Neuronal stem cell (in vitro differentiated cells): Measurements from ENCODE around the gene DNLZ.

ENCODE experiments used
- DNase-seq: peaks from one replicate; pipeline ENCODE4 v3.0.0-alpha.2; 2013; ENCODE audit warnings: low spot score
- H2AFZ ChIP-seq: one replicate; pipeline ENCODE4 v1.6.1; 2013; ENCODE audit warnings: mild to moderate bottlenecking, low read length, inconsistent platforms
- H2AK5ac ChIP-seq: 2 replicates; pipeline ENCODE4 v1.6.1; 2013; ENCODE audit warnings: low read depth, mild to moderate bottlenecking, inconsistent platforms, low read length, moderate library complexity, mixed read lengths
- H2BK120ac ChIP-seq: 2 replicates; pipeline ENCODE4 v1.6.1; 2013; ENCODE audit warnings: low read depth, mild to moderate bottlenecking, inconsistent platforms, low read length, moderate library complexity, mixed read lengths
- H2BK12ac ChIP-seq: one replicate; pipeline ENCODE4 v1.6.1; 2013; ENCODE audit warnings: low read length, inconsistent platforms
- H2BK15ac ChIP-seq: 2 replicates; pipeline ENCODE4 v1.6.1; 2013; ENCODE audit warnings: mild to moderate bottlenecking, low read length, inconsistent platforms, mixed read lengths
- H2BK5ac ChIP-seq: one replicate; pipeline ENCODE4 v1.6.1; 2013; ENCODE audit warnings: inconsistent platforms, mild to moderate bottlenecking, low read length, moderate library complexity
- H3K14ac ChIP-seq: one replicate; pipeline ENCODE4 v1.6.1; 2013; ENCODE audit warnings: low read length, inconsistent platforms
- H3K18ac ChIP-seq: 2 replicates; pipeline ENCODE4 v1.6.1; 2013; ENCODE audit warnings: low read length, inconsistent platforms
- H3K23ac ChIP-seq: 2 replicates; pipeline ENCODE4 v1.6.1; 2013; ENCODE audit warnings: low read depth, mild to moderate bottlenecking, mixed read lengths, low read length, inconsistent platforms; ENCODE audit not compliant: poor library complexity
- H3K27ac ChIP-seq: replicated peaks from 3 replicates; pipeline ENCODE4 v1.5.1; 2013; ENCODE audit warnings: low read length, inconsistent platforms
- H3K27me3 ChIP-seq, 3 experiments: 2 replicates each; pipeline ENCODE4 v1.6.1; 2013; ENCODE audit warnings: low read length in 3 of 3, mild to moderate bottlenecking in 2 of 3, inconsistent platforms in 1 of 3, low read depth in 1 of 3, mixed read lengths in 1 of 3, moderate library complexity in 1 of 3; ENCODE audit not compliant: control insufficient read depth in 3 of 3, insufficient read depth in 3 of 3
- H3K36me3 ChIP-seq, 2 donors: replicated peaks in 1 of 2; 2 replicates each; pipeline ENCODE4 v1.6.1; 2013; ENCODE audit warnings: low read length in 2 of 2; ENCODE audit not compliant: control insufficient read depth in 2 of 2, insufficient read depth in 2 of 2
- H3K4ac ChIP-seq: 2 replicates; pipeline ENCODE4 v1.6.1; 2013; ENCODE audit warnings: inconsistent platforms, mild to moderate bottlenecking, low read length, moderate library complexity
- H3K4me1 ChIP-seq, 2 donors: 1 replicate in 1 of 2; 2 replicates in 1 of 2; pipeline ENCODE4 v1.6.1; 2013; ENCODE audit warnings: low read length in 2 of 2, low read depth in 1 of 2; ENCODE audit not compliant: control insufficient read depth in 2 of 2, insufficient read depth in 1 of 2
- H3K4me2 ChIP-seq: one replicate; pipeline ENCODE4 v1.6.1; 2013; ENCODE audit warnings: mild to moderate bottlenecking, low read length, inconsistent platforms; ENCODE audit not compliant: insufficient read depth, poor library complexity, severe bottlenecking
- H3K4me3 ChIP-seq, 2 donors: 2 replicates each; pipeline ENCODE4 v1.5.1; 2013; ENCODE audit warnings: low read length in 2 of 2, mild to moderate bottlenecking in 2 of 2, inconsistent platforms in 1 of 2, moderate library complexity in 1 of 2
- H3K79me1 ChIP-seq: one replicate; pipeline ENCODE4 v1.6.1; 2013; ENCODE audit warnings: low read depth, mild to moderate bottlenecking, inconsistent platforms, low read length, moderate library complexity
- H3K9ac ChIP-seq: one replicate; pipeline ENCODE4 v1.6.1; 2013; ENCODE audit warnings: mild to moderate bottlenecking, low read depth, low read length, inconsistent platforms; ENCODE audit not compliant: poor library complexity
- H3K9me3 ChIP-seq, 2 donors: replicated peaks in 1 of 2; 2 replicates each; pipeline versions ENCODE3 to v1.6.1; 2013; ENCODE audit warnings: low read length in 2 of 2, mild to moderate bottlenecking in 2 of 2, inconsistent platforms in 1 of 2, low read depth in 1 of 2, mixed read lengths in 1 of 2, moderate library complexity in 1 of 2; ENCODE audit not compliant: control insufficient read depth in 2 of 2, insufficient read depth in 1 of 2
- H4K8ac ChIP-seq: one replicate; pipeline ENCODE4 v1.6.1; 2013; ENCODE audit warnings: low read depth, mild to moderate bottlenecking, inconsistent platforms, low read length, moderate library complexity
- H4K91ac ChIP-seq: one replicate; pipeline ENCODE4 v1.6.1; 2013; ENCODE audit warnings: low read length, low read depth, mild to moderate bottlenecking, inconsistent platforms; ENCODE audit not compliant: poor library complexity
- WGBS, 2 donors: extraction: QIAGEN DNeasy Blood & Tissue Kit; methylation state at CpG; one replicate each; pipeline ENCODE4 v1.1.7; 2013; ENCODE audit warnings: missing lambda C conversion rate in 2 of 2, mixed read lengths in 1 of 2; ENCODE audit not compliant: insufficient read length in 2 of 2, insufficient replicate concordance in 1 of 2; ENCODE audit errors: extremely low coverage in 2 of 2; 5-methylcytosine and 5-hydroxymethylcytosine counted together

Gene DNLZ

GRCh38 chr9:136354592-136355085 lies 8.9 kb downstream of the DNLZ start:
- H2BK120ac ChIP-seq = no peak overlapping the region
- no peak overlapping the region for H4K8ac ChIP-seq
- H3K36me3 ChIP-seq = peaks cover 7 to 29% of the 10 kb centered on the region in 2 donors
- no peak overlapping the region for H3K27ac ChIP-seq
- H4K91ac ChIP-seq = no peak overlapping the region
- H3K79me1 ChIP-seq = peaks cover 7% of the 10 kb centered on the region
- no peak overlapping the region for H3K4ac ChIP-seq
- peak overlapping the region; percentile 21 for H3K14ac ChIP-seq
- H2AK5ac ChIP-seq = no peak overlapping the region
- peak overlapping the region; percentile 22 for H2BK12ac ChIP-seq
- H3K23ac ChIP-seq = peak overlapping the region; percentile 55
- no CpG with 5 or more reads among the region's 17 CpGs for WGBS, 2 donors
- H3K18ac ChIP-seq = peak overlapping the region; percentile 28
- H3K4me2 ChIP-seq = no peak overlapping the region
- peak overlapping the region in 1 of 2 donors; percentile 10 for H3K4me3 ChIP-seq
- H3K9ac ChIP-seq = no peak overlapping the region
- no peak overlapping the region for H2BK5ac ChIP-seq
- no peaks in the 10 kb centered on the region for H3K27me3 ChIP-seq
- H2BK15ac ChIP-seq = no peak overlapping the region
- no peak overlapping the region for H2AFZ ChIP-seq
- no peaks in the 10 kb centered on the region for H3K9me3 ChIP-seq
- no peak for DNase-seq
- no peaks in the 10 kb centered on the region for H3K4me1 ChIP-seq

GRCh38 chr9:136353757-136354488 lies 9.6 kb downstream of the DNLZ start:
- Histone ChIP-seq H3K18ac (peak overlapping the region; percentile 71), H3K27ac (no peak overlapping the region), H2AFZ (no peak overlapping the region), H3K9me3 (no peaks in the 10 kb centered on the region), H4K91ac (no peak overlapping the region), H2BK15ac (no peak overlapping the region), H2BK5ac (no peak overlapping the region), H2BK120ac (peak overlapping the region; percentile 47), H3K36me3 (peaks cover 8 to 25% of the 10 kb centered on the region in 2 donors), H3K4me3 (no peak overlapping the region), H3K4me1 (no peaks in the 10 kb centered on the region), H2BK12ac (no peak overlapping the region), H4K8ac (no peak overlapping the region), H3K9ac (no peak overlapping the region), H3K23ac (peak overlapping the region; percentile 73), H3K79me1 (peaks cover 7% of the 10 kb centered on the region), H2AK5ac (no peak overlapping the region), H3K27me3 (no peaks in the 10 kb centered on the region), H3K14ac (no peak overlapping the region), H3K4ac (no peak overlapping the region), H3K4me2 (no peak overlapping the region)
- no peak for DNase-seq
- WGBS, 2 donors = no CpG with 5 or more reads among the region's 13 CpGs

GRCh38 chr9:136353088-136353487 lies 10.5 kb downstream of the DNLZ start:
- Histone ChIP-seq H2AFZ (no peak overlapping the region), H2BK5ac (no peak overlapping the region), H3K18ac (no peak overlapping the region), H3K27ac (no peak overlapping the region), H2AK5ac (no peak overlapping the region), H3K27me3 (no peaks in the 10 kb centered on the region), H3K4ac (no peak overlapping the region), H3K23ac (peak overlapping the region; percentile 91), H3K4me1 (no peaks in the 10 kb centered on the region), H4K8ac (no peak overlapping the region), H3K4me2 (no peak overlapping the region), H3K9me3 (no peaks in the 10 kb centered on the region), H2BK120ac (no peak overlapping the region), H3K14ac (peak overlapping the region; percentile 71), H4K91ac (no peak overlapping the region), H3K9ac (no peak overlapping the region), H3K36me3 (peaks cover 7 to 26% of the 10 kb centered on the region in 2 donors), H3K79me1 (peaks cover 8% of the 10 kb centered on the region), H2BK12ac (peak overlapping the region; percentile 58), H2BK15ac (no peak overlapping the region), H3K4me3 (no peak overlapping the region)
- DNase-seq = no peak
- no CpG with 5 or more reads among the region's 11 CpGs for WGBS, 2 donors

GRCh38 chr9:136352682-136353081 lies 10.9 kb downstream of the DNLZ start:
- H3K4me1 ChIP-seq = no peaks in the 10 kb centered on the region
- H2AFZ ChIP-seq = no peak overlapping the region
- H3K79me1 ChIP-seq = peaks cover 8% of the 10 kb centered on the region
- no peak overlapping the region for H3K4me3 ChIP-seq
- H2AK5ac ChIP-seq = no peak overlapping the region
- H3K14ac ChIP-seq = peak overlapping the region; percentile 89
- H3K4me2 ChIP-seq = no peak overlapping the region
- H4K91ac ChIP-seq = no peak overlapping the region
- no peaks in the 10 kb centered on the region for H3K27me3 ChIP-seq
- no peak overlapping the region for H2BK120ac ChIP-seq
- H3K9me3 ChIP-seq = no peaks in the 10 kb centered on the region
- H3K18ac ChIP-seq = peak overlapping the region; percentile 38
- no peak overlapping the region for H4K8ac ChIP-seq
- no peak overlapping the region for H2BK5ac ChIP-seq
- H3K36me3 ChIP-seq = peaks cover 6 to 24% of the 10 kb centered on the region in 2 donors
- H3K4ac ChIP-seq = no peak overlapping the region
- no CpG with 5 or more reads among the region's 16 CpGs for WGBS, 2 donors
- H2BK12ac ChIP-seq = peak overlapping the region; percentile 58
- no peak overlapping the region for H2BK15ac ChIP-seq
- peak overlapping the region; percentile 91 for H3K23ac ChIP-seq
- no peak overlapping the region for H3K27ac ChIP-seq
- no peak for DNase-seq
- no peak overlapping the region for H3K9ac ChIP-seq
